Astrocyte of the cerebellum (primary cell): Measurements from ENCODE around the gene CEP20.

Source experiments
- DNase-seq: peaks from one replicate; pipeline ENCODE4 v3.0.0-alpha.2; 2011; ENCODE audit warnings: low read depth
- H3K4me3 ChIP-seq: 2 replicates; pipeline ENCODE4 v1.5.1; 2011; ENCODE audit warnings: mild to moderate bottlenecking, low read depth, low read length, moderate library complexity
- in situ Hi-C: cut with HindIII; loops from 2 replicates; pipeline ENCODE4 v1.10.0; 2017; ENCODE audit warnings: low sequenced_read_pairs
- TF ChIP-seq, protein P1 (sequence below): IDR thresholded peaks from 2 replicates; pipeline ENCODE4 v1.5.1; 2012; ENCODE audit warnings: low read length, low read depth, moderate library complexity, mild to moderate bottlenecking; ENCODE audit errors: missing control alignments

CEP20 gene

DNA sequence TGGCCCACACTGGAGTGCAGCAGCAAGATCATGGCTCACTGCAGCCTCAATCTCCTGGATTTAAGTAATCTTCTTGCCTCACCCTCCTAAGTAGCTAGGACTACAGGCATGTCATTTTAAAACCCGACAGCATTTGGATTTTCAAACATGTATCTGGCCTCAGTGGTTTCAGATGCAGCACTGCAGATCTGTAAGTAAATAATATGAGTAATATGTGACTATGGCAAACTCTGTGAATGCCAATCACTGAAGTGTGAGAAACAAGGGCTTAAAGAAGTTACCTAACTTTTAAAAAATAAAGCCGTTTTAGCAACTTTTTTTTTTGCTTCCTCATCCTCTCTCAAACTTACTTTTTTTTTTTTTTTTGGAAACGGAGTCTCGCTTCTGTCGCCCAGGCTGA lies 11.9 kb downstream of the CEP20 start:
- in situ Hi-C loops, result loop anchor here (25.0 kb wide), 1 partner anchor 111 kb away; no protein-coding TSS in a partner anchor
- H3K4me3 ChIP-seq, result no peak overlapping the region
- no peak for DNase-seq
- TF ChIP-seq, protein P1, sequence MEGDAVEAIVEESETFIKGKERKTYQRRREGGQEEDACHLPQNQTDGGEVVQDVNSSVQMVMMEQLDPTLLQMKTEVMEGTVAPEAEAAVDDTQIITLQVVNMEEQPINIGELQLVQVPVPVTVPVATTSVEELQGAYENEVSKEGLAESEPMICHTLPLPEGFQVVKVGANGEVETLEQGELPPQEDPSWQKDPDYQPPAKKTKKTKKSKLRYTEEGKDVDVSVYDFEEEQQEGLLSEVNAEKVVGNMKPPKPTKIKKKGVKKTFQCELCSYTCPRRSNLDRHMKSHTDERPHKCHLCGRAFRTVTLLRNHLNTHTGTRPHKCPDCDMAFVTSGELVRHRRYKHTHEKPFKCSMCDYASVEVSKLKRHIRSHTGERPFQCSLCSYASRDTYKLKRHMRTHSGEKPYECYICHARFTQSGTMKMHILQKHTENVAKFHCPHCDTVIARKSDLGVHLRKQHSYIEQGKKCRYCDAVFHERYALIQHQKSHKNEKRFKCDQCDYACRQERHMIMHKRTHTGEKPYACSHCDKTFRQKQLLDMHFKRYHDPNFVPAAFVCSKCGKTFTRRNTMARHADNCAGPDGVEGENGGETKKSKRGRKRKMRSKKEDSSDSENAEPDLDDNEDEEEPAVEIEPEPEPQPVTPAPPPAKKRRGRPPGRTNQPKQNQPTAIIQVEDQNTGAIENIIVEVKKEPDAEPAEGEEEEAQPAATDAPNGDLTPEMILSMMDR, result no peak

GRCh38 chr16:15874745-15875314 lies 13.6 kb downstream of the CEP20 start:
- no peak overlapping the region for H3K4me3 ChIP-seq
- TF ChIP-seq, protein P1, result peak; percentile 91
- in situ Hi-C loops, result loop anchor here (25.0 kb wide), 1 partner anchor 112 kb away; no protein-coding TSS in a partner anchor
- DNase-seq, result peak; percentile 64

DNA sequence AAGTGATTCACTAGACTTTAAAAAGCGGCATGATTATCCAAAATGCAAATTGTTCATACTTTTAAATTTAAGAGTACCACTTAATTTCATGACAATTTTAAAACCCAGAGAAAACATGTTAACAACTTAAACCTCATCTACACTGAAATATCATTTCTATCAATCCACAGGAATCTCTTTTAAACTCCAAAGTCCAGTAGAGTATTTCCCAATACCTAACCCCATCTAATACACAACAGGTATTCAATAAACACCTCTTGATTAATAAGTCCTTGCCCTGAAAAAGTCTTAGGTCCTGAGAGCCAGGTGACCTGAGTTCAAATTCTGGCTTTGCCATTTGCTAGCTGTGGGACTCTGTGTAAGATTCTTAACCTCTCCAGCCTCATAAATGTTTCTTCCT lies 14.7 kb downstream of the CEP20 start:
- in situ Hi-C loops, result no loop called here
- no peak overlapping the region for H3K4me3 ChIP-seq
- DNase-seq, result no peak
- TF ChIP-seq, protein P1, result no peak

DNA sequence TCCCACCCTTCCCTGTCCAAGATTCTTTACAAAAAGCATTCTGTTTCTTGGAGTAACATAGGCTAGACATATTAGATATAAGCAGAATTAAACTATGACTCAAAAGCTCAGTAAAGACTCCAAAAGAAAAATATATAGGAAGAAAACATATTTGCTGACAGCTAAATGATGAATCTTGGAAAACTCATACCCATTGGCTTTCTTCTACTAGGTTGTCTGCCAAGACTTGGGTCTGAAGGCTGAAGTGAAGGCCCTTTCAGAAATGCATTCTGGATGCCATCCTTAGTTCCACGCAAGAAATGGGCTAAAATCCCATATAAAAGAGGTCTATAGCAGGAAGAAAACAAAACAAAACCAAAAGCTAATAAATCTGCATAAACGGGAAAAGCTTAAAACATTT lies 15.1 kb downstream of the CEP20 start:
- H3K4me3 ChIP-seq, result no peak overlapping the region
- TF ChIP-seq, protein P1, result no peak
- no peak for DNase-seq
- in situ Hi-C loops, result no loop called here

GRCh38 chr16:15870011-15870410 lies 18.4 kb downstream of the CEP20 start:
- TF ChIP-seq, protein P1, result no peak
- in situ Hi-C loops, result no loop called here
- no peak for DNase-seq
- H3K4me3 ChIP-seq, result no peak overlapping the region

DNA sequence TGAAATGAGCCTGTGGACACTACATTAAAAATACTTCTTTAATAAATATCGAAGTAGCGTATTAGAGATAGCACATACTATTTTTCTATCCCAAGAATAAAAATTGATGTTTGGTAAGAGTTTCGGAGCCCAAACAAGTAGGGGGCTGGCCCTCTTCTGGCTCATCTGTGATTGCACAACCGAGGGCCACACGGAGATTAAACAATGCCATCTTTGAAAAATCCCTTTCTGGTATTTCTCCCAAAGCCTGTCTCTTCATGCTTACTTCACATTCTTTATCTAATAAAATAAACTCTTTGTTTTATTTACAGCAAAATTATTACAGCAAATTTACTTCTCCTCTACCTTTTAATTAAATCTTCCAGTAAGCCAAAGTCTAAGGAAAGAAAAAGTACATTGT lies 22.0 kb downstream of the CEP20 start:
- in situ Hi-C loops, result loop anchor here (5.0 kb wide), 1 partner anchor 241 kb away; no protein-coding TSS in a partner anchor
- H3K4me3 ChIP-seq, result no peak overlapping the region
- DNase-seq, result no peak
- TF ChIP-seq, protein P1, result no peak
